ENCODE data around the gene PRG2. TPM values are rescaled to one million over a fixed set of nuclear protein-coding genes. Genes with fewer than 3 reads are reported as not detected.

Gene PRG2
- polyA plus RNA-seq, 3 donors: 1.1 TPM; not detected in 2

DNA sequence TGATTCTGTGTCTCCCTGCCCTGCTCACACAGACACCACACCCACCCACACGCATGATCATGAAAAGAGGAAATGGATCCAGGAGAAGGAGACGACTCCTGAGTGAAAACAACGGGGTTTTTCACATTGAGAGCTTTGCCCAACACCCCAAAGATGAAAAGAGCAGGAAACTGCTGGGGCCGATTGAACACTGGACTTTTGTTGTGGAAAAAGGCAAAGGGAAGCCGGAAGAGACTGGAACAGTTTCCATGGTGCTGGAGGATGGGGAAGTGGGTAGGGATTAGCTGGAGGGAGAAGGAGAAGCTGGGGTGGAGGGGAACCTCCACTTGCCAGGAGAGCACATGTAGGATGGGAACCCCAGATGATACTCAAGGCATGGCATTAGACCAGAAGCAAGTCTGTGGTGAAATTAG is 41.7 kb upstream of the PRG2 start:
- peaks cover 54 to 58% of the 10 kb centered on the region in 2 donors for H3K4me1 ChIP-seq (ENCODE audit: control insufficient read depth in 1 of 2, insufficient read depth in 2 of 2, low read length in 2 of 2)
- peak overlapping the region in 1 of 3 experiments; percentile 27 for H3K4me3 ChIP-seq (replicated peaks in 1 of 3; ENCODE audit: low read depth in 2 of 3, low read length in 3 of 3)
- peak overlapping the region; percentile 0 for H2AFZ ChIP-seq (ENCODE audit: insufficient read depth, low read depth, low read length, poor library complexity, severe bottlenecking)
- Mint-ChIP-seq H3K9me3 (no peaks in the 10 kb centered on the region), H3K4me3 (peak overlapping the region; percentile 68 to 71), H3K27ac (peak overlapping the region; percentile 90 to 98 (median 94)), H3K36me3 (no peaks in the 10 kb centered on the region), H3K4me1 (peaks cover 54% of the 10 kb centered on the region), H3K27me3 (ENCODE audit: low read depth in 3 of 3) (peaks cover 0 to 2% (median 2%) of the 10 kb centered on the region in 3 donors)
- WGBS (ENCODE audit: insufficient coverage): 7% methylated on average over 3 of the region's 5 CpGs
- peak overlapping the region; percentile 22 for H3K4me2 ChIP-seq (replicated peaks; ENCODE audit: extremely low read depth, low read length, poor library complexity, severe bottlenecking)
- no peaks in the 10 kb centered on the region for H3K9me3 ChIP-seq (replicated peaks in 1 of 2; ENCODE audit: control insufficient read depth in 1 of 2, insufficient read depth in 1 of 2, low read length in 2 of 2)
- TF ChIP-seq, protein P1, sequence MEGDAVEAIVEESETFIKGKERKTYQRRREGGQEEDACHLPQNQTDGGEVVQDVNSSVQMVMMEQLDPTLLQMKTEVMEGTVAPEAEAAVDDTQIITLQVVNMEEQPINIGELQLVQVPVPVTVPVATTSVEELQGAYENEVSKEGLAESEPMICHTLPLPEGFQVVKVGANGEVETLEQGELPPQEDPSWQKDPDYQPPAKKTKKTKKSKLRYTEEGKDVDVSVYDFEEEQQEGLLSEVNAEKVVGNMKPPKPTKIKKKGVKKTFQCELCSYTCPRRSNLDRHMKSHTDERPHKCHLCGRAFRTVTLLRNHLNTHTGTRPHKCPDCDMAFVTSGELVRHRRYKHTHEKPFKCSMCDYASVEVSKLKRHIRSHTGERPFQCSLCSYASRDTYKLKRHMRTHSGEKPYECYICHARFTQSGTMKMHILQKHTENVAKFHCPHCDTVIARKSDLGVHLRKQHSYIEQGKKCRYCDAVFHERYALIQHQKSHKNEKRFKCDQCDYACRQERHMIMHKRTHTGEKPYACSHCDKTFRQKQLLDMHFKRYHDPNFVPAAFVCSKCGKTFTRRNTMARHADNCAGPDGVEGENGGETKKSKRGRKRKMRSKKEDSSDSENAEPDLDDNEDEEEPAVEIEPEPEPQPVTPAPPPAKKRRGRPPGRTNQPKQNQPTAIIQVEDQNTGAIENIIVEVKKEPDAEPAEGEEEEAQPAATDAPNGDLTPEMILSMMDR (IDR thresholded peaks at IDR 0.05): no peak
- H3K9ac ChIP-seq (ENCODE audit: insufficient read depth, low read length, poor library complexity, severe bottlenecking): peak overlapping the region; percentile 54
- DNase-seq: peak; percentile 74 to 83 (median 75)
- H4K20me1 ChIP-seq (ENCODE audit: insufficient read depth, low read length): no peaks in the 10 kb centered on the region
- intact Hi-C loops (cut with micrococcal nuclease): no loop called here
- no peaks in the 10 kb centered on the region for H3K36me3 ChIP-seq (replicated peaks in 1 of 2; ENCODE audit: control insufficient read depth in 1 of 2, insufficient read depth in 2 of 2, low read length in 2 of 2)
- peak overlapping the region; percentile 74 to 89 for H3K27ac ChIP-seq (ENCODE audit: low read depth in 1 of 2, low read length in 2 of 2)
- H3K79me2 ChIP-seq (ENCODE audit: insufficient read depth, low read length): no peaks in the 10 kb centered on the region
- no peaks in the 10 kb centered on the region for H3K27me3 ChIP-seq (ENCODE audit: control insufficient read depth in 2 of 2, insufficient read depth in 2 of 2, low read length in 2 of 2)

- Mint-ChIP-seq H3K4me1 (peaks cover 63% of the 10 kb centered on the region), H3K9me3 (no peaks in the 10 kb centered on the region), H3K4me3 (no peak overlapping the region), H3K27ac (peak overlapping the region in 4 of 7 donors; percentile 49 to 93 (median 64)), H3K27me3 (ENCODE audit: low read depth in 3 of 3) (peaks cover 0 to 2% (median 2%) of the 10 kb centered on the region in 3 donors), H3K36me3 (peaks cover 0 to 5% of the 10 kb centered on the region in 2 donors)
- no peak overlapping the region for H3K27ac ChIP-seq (ENCODE audit: low read depth in 1 of 2, low read length in 2 of 2)
- 100% methylated on average over 1 of the region's 1 CpG for WGBS (ENCODE audit: insufficient coverage)
- no peak overlapping the region for H3K4me3 ChIP-seq (replicated peaks in 1 of 3; ENCODE audit: low read depth in 2 of 3, low read length in 3 of 3)
- no peak overlapping the region for H2AFZ ChIP-seq (ENCODE audit: insufficient read depth, low read depth, low read length, poor library complexity, severe bottlenecking)
- peaks cover 9% of the 10 kb centered on the region for H3K79me2 ChIP-seq (ENCODE audit: insufficient read depth, low read length)
- peaks cover 63 to 70% of the 10 kb centered on the region in 2 donors for H3K4me1 ChIP-seq (ENCODE audit: control insufficient read depth in 1 of 2, insufficient read depth in 2 of 2, low read length in 2 of 2)
- H4K20me1 ChIP-seq (ENCODE audit: insufficient read depth, low read length): no peaks in the 10 kb centered on the region
- H3K27me3 ChIP-seq (ENCODE audit: control insufficient read depth in 2 of 2, insufficient read depth in 2 of 2, low read length in 2 of 2): no peaks in the 10 kb centered on the region
- no peaks in the 10 kb centered on the region for H3K36me3 ChIP-seq (replicated peaks in 1 of 2; ENCODE audit: control insufficient read depth in 1 of 2, insufficient read depth in 2 of 2, low read length in 2 of 2)
- TF ChIP-seq, protein P1 (IDR thresholded peaks at IDR 0.05): no peak
- H3K9me3 ChIP-seq (replicated peaks in 1 of 2; ENCODE audit: control insufficient read depth in 1 of 2, insufficient read depth in 1 of 2, low read length in 2 of 2): no peaks in the 10 kb centered on the region
- H3K9ac ChIP-seq (ENCODE audit: insufficient read depth, low read length, poor library complexity, severe bottlenecking): no peak overlapping the region
- H3K4me2 ChIP-seq (replicated peaks; ENCODE audit: extremely low read depth, low read length, poor library complexity, severe bottlenecking): no peak overlapping the region
- no peak for DNase-seq
- intact Hi-C loops (cut with micrococcal nuclease): no loop called here
Measured at GRCh38 chr11:57430952-57431351, 40.5 kb upstream of the PRG2 start.
